ENCODE results near the gene AUTS2.
A peak's percentile ranks its signal among the peaks of the same experiment; 100 is the strongest.

The AUTS2 gene

DNA sequence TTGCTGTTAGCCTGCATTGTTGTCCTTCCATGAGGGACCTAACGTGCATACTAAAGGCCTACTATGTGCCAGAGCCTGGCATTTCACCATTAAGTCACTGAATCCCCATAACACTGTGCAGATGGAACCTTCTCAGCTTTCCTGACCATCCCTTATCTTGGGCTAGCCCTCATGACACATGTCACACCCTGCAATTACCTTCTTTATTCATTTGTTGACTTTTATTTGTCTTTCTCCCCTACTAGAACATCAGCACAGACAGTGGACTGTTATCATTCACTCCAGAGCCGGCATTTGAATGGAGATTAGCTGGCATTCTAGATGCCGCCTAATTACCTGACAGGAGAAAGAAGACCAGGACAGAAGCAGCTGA is 1062.5 kb downstream of the AUTS2 start:
- DNase-seq: no peak

GRCh38 chr7:70663680-70664079 is 1065.4 kb downstream of the AUTS2 start:
- DNase-seq: no peak

GRCh38 chr7:70665997-70666396 is 1067.7 kb downstream of the AUTS2 start:
- DNase-seq: no peak

DNA sequence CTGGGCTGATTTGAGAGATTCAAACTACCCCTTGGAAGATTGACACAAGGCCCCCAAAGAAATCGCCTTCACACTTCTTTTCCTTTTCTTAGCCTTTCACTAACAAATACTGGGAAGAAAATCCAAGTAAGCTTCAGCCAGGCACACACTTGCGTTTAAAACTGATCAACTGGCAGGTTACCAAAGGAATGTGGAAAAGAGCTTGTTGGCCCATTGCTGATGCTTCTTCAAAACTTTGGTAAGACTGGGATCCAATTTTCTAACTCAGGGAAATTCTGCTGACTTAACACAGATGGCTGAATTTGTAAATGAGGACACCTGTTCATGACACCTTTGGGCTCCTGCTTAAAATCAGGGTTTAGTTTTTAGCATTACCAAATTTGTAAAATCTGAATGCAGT is 1069.1 kb downstream of the AUTS2 start:
- DNase-seq: no peak

GRCh38 chr7:70668606-70669358 is 1070.5 kb downstream of the AUTS2 start:
- no peak for DNase-seq

GRCh38 chr7:70669854-70670253 is 1071.6 kb downstream of the AUTS2 start:
- no peak for DNase-seq

DNA sequence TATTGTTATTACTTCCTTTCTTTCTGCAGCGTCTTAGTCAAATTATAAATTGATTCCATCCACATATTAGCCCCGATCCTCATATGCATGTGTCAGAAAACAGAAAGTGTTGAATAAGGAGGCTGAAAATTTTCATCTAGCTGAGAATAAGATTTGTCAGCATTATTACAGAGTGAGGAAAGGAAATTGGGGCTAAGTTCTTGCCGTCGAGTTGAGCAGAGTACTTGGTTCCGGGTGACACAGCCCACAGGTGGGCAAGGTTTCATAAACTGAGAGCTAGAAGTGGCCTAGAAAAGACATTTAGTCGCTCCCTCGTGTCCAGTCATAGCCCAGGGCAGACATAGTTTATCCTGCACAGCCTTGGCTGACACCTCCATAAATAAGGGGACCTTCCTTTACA is 1072.0 kb downstream of the AUTS2 start:
- DNase-seq: no peak

- no peak for DNase-seq
Measured at GRCh38 chr7:70673778-70674570, 1075.7 kb downstream of the AUTS2 start.

DNA sequence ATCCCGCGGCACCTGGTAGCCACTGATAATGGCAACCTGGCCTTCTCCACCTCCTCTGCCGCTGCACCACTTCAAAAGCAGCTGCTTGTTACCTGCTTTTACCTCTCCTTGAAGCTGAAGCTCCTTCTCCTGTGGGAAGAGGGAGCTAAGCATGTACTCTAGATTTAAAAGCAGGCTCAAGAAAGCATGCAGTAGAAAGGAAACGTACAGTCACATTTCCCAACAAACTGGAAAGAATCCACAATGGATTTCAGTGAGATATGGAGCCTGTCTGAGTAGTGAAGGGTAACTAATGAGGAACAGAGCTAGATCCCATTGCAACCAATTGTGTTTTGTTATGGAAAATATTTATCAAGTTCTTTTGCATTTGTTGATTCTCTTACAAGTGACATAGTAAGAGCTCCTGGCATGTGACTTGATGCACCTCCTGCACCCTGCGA is 1076.3 kb downstream of the AUTS2 start:
- no peak for DNase-seq

DNA sequence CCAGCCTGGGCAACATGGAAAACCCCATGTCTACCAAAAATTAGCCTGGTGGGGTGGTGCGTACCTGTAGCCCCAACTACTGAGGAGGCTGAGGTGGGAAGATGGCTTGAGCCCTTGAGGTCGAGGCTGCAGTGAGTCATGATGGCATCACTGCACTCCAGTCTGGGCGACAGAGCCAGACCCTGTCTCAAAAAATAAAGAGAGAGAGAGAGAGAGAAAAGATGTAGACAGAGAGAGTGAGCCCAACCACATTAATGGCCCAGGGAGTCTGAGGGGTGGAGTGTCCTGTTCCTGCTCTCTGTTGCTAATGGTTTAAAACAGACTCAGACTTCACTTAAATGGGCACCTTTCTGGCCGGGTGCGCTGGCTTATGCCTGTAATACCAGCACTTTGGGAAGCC is 1078.0 kb downstream of the AUTS2 start:
- DNase-seq: no peak

GRCh38 chr7:70678621-70679251 is 1080.5 kb downstream of the AUTS2 start:
- no peak for DNase-seq

DNA sequence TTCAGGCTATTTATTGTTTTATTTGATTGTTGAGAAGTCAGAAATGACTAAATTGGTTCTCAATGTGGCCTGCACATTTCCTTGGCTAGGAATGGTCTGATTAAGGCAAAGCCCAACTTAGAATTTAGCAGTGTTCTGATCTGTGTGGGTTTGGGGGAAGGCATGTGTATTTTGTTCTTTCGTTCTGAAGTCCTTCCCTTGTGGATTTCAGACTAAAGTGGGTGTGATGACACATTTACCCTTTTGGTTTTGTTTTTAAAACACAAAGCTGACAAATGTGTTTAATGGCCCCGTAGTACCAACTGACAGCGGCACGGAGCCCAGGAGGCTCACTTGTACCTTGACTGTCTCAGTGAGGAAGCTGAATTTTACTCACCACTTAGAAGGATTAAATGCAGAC is 1081.4 kb downstream of the AUTS2 start:
- DNase-seq: no peak

DNA sequence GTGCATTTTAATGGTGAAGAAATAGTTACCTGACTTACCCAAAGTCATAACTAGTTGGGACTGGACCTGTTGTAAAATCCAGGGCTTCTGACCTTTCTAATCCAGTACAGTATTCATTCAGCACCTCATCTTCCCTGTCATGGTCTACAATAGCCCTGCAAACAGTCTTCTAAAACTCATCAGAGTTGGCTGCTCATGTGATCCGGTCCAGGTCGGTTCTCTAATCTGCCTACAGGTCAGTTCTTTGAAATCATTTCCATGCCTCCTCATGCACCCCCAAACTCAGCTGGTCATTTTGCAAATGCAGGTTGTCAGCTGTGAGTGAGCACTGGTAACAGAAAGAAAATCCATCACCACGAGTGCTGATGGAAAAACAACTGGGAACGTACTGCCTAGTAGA is 1082.0 kb downstream of the AUTS2 start:
- no peak for DNase-seq

GRCh38 chr7:70680743-70681468 is 1082.6 kb downstream of the AUTS2 start:
- DNase-seq: no peak

DNA sequence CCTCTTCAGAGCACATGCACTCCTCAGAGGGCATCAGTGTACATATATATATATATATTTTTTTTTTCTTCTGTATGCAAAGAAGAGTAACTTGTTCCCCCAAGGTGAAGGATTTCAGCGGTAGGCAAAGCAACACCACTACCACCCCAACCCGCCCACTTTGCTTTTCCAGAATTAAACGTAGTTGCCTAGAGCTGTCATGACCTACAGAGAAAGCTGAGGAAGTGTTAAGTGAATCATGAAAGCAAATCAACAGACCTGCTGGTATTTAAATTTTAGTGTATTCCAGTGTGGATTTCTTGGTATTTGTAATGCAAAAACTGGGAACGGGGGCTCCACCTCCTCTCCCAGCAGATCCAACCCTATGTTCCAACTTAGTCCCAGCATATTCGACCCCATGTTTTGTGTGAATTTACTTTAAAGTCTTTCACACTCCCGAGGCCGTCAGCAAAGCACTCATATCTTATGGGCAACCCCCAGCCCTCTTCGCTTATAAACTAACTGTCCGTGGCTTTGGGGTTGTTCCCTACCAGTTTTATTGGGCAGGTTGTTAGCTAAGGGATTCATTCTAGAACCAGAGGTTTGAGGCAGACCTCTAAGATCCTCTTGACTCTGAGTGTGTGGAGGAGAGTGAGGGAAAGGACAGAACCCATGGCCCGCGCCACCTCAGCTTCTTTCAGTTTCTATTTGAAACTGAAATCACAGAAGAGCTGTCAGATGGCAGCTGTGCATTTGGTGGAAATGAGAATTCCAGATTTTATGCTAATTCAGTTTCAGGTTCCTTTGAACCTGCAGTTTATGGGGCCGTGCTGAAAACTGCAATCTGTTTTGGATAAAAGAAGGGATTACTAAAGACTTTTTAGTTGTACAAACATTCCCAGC is 1083.4 kb downstream of the AUTS2 start:
- no peak for DNase-seq

DNA sequence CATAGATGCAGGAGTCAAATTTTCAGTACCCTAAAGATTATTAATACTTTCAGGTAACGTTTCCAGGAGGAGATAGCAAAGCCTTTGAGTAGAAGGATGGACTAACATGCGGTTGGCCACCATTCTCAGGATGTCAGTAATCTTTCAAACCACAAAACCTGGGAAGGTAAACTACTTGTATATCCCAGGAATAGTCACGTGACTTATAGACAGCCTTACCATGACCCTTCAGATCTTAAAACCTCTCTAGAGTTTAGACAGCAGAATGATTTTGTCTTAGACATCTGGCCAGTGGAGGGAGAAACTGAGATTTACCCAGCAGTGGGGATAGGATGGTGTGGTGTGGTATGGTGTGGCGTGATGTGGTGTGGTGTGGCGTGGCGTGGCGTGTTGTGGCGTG is 1085.9 kb downstream of the AUTS2 start:
- no peak for DNase-seq

DNA sequence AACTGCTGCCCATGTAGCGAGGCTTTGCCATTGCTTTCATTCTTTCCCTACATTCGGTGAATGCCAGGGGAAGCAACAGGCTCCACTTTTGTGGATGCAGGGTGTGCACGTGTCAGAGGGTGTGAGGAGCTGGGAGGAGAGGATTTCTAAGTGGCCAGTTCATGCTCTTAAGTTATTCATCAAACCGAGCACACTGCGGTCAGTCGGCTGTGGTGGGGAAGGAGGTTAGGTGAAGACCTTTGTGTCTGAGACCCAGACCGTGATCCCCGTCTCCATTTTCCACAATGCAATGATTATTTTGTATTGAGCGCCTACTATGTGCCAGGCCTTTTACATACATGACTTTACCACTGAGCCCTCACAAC is 1095.0 kb downstream of the AUTS2 start:
- DNase-seq: peak; percentile 60

- peak; percentile 82 for DNase-seq
Measured at GRCh38 chr7:70693686-70694433, 1095.6 kb downstream of the AUTS2 start.

DNA sequence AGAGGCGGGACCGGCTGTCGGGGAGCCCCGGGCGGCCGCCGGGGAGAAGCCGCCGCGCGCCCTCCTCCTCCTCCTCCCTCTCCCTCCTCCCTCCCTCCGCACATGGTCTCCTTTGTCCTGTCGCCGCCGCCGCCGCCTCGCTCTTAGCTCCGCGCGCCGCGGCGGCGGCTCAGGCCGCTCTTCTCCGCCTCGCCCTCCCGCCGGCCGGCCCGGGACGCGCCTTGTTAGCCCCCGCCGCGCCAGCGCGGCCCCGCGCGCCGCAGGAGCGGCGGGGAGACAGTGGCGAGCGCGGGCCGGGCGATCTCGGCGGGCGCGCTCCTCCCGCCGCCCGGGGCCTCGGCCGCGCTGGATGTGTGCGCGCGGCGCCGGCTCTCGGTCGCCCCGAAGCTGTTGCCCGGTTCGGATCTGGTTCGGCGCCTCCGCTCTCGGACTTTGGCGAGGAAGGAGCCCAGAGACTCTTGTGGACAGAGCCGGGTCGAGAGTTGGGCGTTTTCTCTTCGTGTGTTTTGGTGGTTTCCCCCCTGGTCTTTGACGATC is 1096.2 kb downstream of the AUTS2 start:
- peak; percentile 77 for DNase-seq

- peak; percentile 52 for DNase-seq
Measured at GRCh38 chr7:70694971-70695794, 1096.9 kb downstream of the AUTS2 start.

- DNase-seq: no peak
Measured at GRCh38 chr7:70695795-70696083, 1097.5 kb downstream of the AUTS2 start.
